OCI-LY7 (cell line): ENCODE results near the gene MIP. TPM values are rescaled to one million over a fixed set of nuclear protein-coding genes. Genes with fewer than 3 reads are reported as not detected.

ENCODE experiments used
- BruUV-seq: library from RNA; stranded (reverse); fragments of 400-500 nt; replicated peaks from 2 replicates; lab custom pipeline; 2021; lab: Mats Ljungman, UMichigan
- CTCF ChIA-PET: fragments of 300-600 bp; sonication (Branson Sonifier 250); formaldehyde crosslinking; loops from one replicate; lab custom pipeline; 2022; ENCODE audit warnings: antibody characterized with exemption; ENCODE audit not compliant: unreplicated experiment; lab: Charles Lee
- POLR2A ChIA-PET: fragments of 300-600 bp; sonication (Branson Sonifier 250); formaldehyde crosslinking; loops from one replicate; lab custom pipeline; 2022; ENCODE audit warnings: antibody characterized with exemption; lab: Charles Lee
- DNase-seq: peaks from one replicate; pipeline ENCODE4 v3.0.0-alpha.2; 2015; ENCODE audit warnings: low spot score
- H2AFZ ChIP-seq: fragments of 200-600 bp; sonication (generic), shearing (Covaris generic); 2 replicates; pipeline ENCODE4 v1.6.1; 2014; ENCODE audit warnings: mild to moderate bottlenecking, antibody characterized with exemption, low read length, moderate library complexity
- H3K27ac ChIP-seq: fragments of 200-600 bp; sonication (generic); 2 replicates; pipeline ENCODE4 v1.5.1; 2014; ENCODE audit warnings: mixed run types, low read depth, mild to moderate bottlenecking, moderate library complexity, low read length, inconsistent platforms; ENCODE audit not compliant: poor library complexity, severe bottlenecking
- H3K36me3 ChIP-seq: fragments of 200-600 bp; sonication (generic); 2 replicates; pipeline ENCODE4 v1.6.1; 2014; ENCODE audit warnings: mild to moderate bottlenecking, antibody characterized with exemption, low read length, moderate library complexity, mixed read lengths; ENCODE audit not compliant: insufficient read depth
- H3K4me1 ChIP-seq: fragments of 200-600 bp; sonication (generic); 2 replicates; pipeline ENCODE4 v1.5.1; 2014; ENCODE audit warnings: mild to moderate bottlenecking, low read length; ENCODE audit not compliant: insufficient read depth, poor library complexity, severe bottlenecking
- H3K4me2 ChIP-seq: fragments of 200-600 bp; sonication (generic); 2 replicates; pipeline ENCODE4 v1.6.1; 2014; ENCODE audit warnings: mild to moderate bottlenecking, low read length
- H3K4me3 ChIP-seq: fragments of 200-600 bp; sonication (generic); 2 replicates; pipeline ENCODE4 v1.5.1; 2014; ENCODE audit warnings: mild to moderate bottlenecking, low read depth, low read length; ENCODE audit not compliant: poor library complexity, severe bottlenecking
- H3K79me2 ChIP-seq: fragments of 200-600 bp; sonication (generic); 2 replicates; pipeline ENCODE4 v1.6.1; 2016; ENCODE audit warnings: low read depth, mild to moderate bottlenecking, low read length, moderate library complexity, mixed read lengths; ENCODE audit not compliant: insufficient read depth
- H3K9me2 ChIP-seq: fragments of 200-600 bp; sonication (generic); 2 replicates; pipeline ENCODE4 v1.6.1; 2016; ENCODE audit warnings: mild to moderate bottlenecking, low read length, mixed read lengths; ENCODE audit not compliant: insufficient read depth
- H3K9me3 ChIP-seq: fragments of 200-600 bp; sonication (generic); 2 replicates; pipeline ENCODE4 v1.6.1; 2014; ENCODE audit warnings: mild to moderate bottlenecking, mixed run types, low read length, mixed read lengths
- H4K20me1 ChIP-seq: fragments of 200-600 bp; sonication (generic); 2 replicates; pipeline ENCODE4 v1.6.1; 2014; ENCODE audit warnings: mild to moderate bottlenecking, antibody characterized with exemption, low read length, moderate library complexity, mixed read lengths; ENCODE audit not compliant: insufficient read depth
- CTCF ChIP-seq: fragments of 200-600 bp; sonication (generic); conservative IDR thresholded peaks from 2 replicates; pipeline ENCODE4 v1.5.1; 2014; ENCODE audit warnings: mild to moderate bottlenecking, antibody characterized with exemption, low read length, moderate library complexity, mixed read lengths
- EZH2phosphoT487 ChIP-seq: fragments of 200-600 bp; sonication (generic); IDR thresholded peaks from 2 replicates; pipeline ENCODE4 v1.6.1; 2018; ENCODE audit warnings: low read depth, borderline replicate concordance, mild to moderate bottlenecking, mixed run types, antibody characterized with exemption, low read length, moderate library complexity, mixed read lengths
- intact Hi-C: fragments of 100-400 bp; cut with micrococcal nuclease; formaldehyde crosslinking; loops from one replicate; pipeline ENCODE4 v1.10.0; 2022; ENCODE audit not compliant: unreplicated experiment
- total RNA-seq, 2 experiments: library from RNA; depleted of rRNA in 1 of 2; stranded (reverse); fragments of >200 nt in 1 of 2; shearing (Covaris generic) in 1 of 2; gene quantifications; 2 replicates each; pipeline ENCODE4 v1.2.3, GENCODE V29; 2014 to 2022

MIP gene
- total RNA-seq, 2 experiments from 2014 or later: 0.57 TPM; not detected in 1

- ChIA-PET CTCF (no interaction called here), POLR2A (no interaction called here)
- Histone ChIP-seq H3K36me3 (no peaks in the 10 kb centered on the region), H2AFZ (no peak overlapping the region), H3K79me2 (no peaks in the 10 kb centered on the region), H3K4me3 (no peak overlapping the region), H3K4me2 (no peak overlapping the region), H4K20me1 (no peaks in the 10 kb centered on the region), H3K4me1 (no peaks in the 10 kb centered on the region), H3K9me2 (no peaks in the 10 kb centered on the region), H3K9me3 (no peaks in the 10 kb centered on the region), H3K27ac (no peak overlapping the region)
- BruUV-seq: no TSS peak
- intact Hi-C loops: no loop called here
- TF ChIP-seq EZH2phosphoT487 (no peak), CTCF (no peak)
- no peak for DNase-seq
Observed at GRCh38 chr12:56479625-56480024, 25.2 kb upstream of the MIP start.

DNA sequence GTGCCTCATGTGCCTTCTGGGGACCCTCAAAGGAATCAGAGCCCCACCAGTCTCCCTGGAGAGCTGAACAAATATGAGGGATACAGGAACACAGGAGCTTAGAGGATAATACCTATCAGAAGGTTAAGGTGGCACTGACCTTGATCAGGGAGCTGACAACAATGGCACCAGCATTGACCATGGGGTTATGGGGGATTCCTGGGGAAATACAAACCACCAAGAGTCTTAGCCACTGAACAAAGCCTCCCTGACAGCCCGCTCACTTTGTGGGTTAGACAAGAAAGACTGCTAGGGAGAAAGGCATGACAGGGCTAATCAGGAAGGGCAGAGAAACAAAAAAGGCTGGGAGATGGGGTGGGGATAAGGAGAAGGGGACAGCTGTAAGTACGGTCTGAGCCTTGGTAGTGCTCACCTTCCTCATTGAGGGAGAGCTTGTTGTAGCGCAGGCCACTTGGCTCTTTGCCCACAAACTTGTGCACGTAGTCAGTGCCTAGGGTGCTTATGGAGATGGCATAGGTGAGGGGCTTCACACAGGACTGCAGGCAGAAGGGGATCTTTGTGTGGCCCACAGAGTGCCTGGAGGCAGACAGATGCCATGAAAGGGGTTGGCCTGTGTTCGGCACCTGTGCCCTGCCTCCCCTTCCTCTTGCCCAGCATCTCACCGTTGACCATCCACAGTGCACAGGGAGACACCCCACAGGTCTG, 23.2 kb upstream of the MIP start:
- no peaks in the 10 kb centered on the region for H3K79me2 ChIP-seq
- H2AFZ ChIP-seq: no peak overlapping the region
- H3K27ac ChIP-seq: no peak overlapping the region
- no peak for TF ChIP-seq EZH2phosphoT487
- TF ChIP-seq CTCF: no peak
- H4K20me1 ChIP-seq: no peaks in the 10 kb centered on the region
- no peaks in the 10 kb centered on the region for H3K9me3 ChIP-seq
- no peak overlapping the region for H3K4me3 ChIP-seq
- peaks cover 9% of the 10 kb centered on the region for H3K36me3 ChIP-seq
- no TSS peak for BruUV-seq
- POLR2A ChIA-PET: no interaction called here
- peaks cover 4% of the 10 kb centered on the region for H3K4me1 ChIP-seq
- CTCF ChIA-PET: no interaction called here
- H3K4me2 ChIP-seq: no peak overlapping the region
- DNase-seq: no peak
- intact Hi-C loops: no loop called here
- no peaks in the 10 kb centered on the region for H3K9me2 ChIP-seq

DNA sequence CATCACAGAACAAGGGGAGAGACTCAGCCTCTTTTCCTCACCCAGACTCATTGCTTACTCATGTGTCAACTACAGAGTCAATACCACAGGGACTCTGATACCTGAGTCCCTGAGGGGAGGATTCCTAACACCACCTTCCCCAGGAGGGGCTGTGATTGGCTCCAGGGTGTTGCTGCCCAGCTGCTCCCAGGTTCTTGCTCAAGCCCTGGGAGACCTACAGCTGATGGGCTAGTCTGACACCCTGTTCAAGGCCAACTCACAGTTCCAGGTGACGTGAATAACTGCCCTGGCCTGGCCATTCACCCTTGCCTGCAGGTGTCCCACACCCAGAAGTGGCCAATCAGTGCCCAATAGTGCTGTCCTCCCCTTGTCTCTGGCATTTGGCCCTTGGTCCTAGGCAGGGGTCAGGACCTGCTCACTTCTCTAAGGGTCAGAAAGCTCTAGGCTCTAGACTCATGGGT, 22.5 kb upstream of the MIP start:
- Histone ChIP-seq H3K4me2 (no peak overlapping the region), H3K9me2 (no peaks in the 10 kb centered on the region), H3K27ac (no peak overlapping the region), H2AFZ (no peak overlapping the region), H3K36me3 (peaks cover 16% of the 10 kb centered on the region), H3K9me3 (no peaks in the 10 kb centered on the region), H3K4me1 (peaks cover 4% of the 10 kb centered on the region), H3K79me2 (no peaks in the 10 kb centered on the region), H4K20me1 (no peaks in the 10 kb centered on the region), H3K4me3 (no peak overlapping the region)
- ChIA-PET POLR2A (interaction anchor here (0.8 kb wide), 1 partner anchor 12 kb away, joined by 3 read pairs; no protein-coding TSS in a partner anchor), CTCF (no interaction called here)
- intact Hi-C loops: no loop called here
- no peak for TF ChIP-seq EZH2phosphoT487
- BruUV-seq: no TSS peak
- no peak for DNase-seq
